ENCODE data around the gene UMAD1. TPM values are rescaled to one million over a fixed set of nuclear protein-coding genes. Genes with fewer than 3 reads are reported as not detected.

The UMAD1 gene
- total and polyA plus RNA-seq, 2 of the 13 experiments (the other 11 are each of a cell fraction or from before 2014, with no cell fraction given), result 16.8 to 17.6 TPM

DNA sequence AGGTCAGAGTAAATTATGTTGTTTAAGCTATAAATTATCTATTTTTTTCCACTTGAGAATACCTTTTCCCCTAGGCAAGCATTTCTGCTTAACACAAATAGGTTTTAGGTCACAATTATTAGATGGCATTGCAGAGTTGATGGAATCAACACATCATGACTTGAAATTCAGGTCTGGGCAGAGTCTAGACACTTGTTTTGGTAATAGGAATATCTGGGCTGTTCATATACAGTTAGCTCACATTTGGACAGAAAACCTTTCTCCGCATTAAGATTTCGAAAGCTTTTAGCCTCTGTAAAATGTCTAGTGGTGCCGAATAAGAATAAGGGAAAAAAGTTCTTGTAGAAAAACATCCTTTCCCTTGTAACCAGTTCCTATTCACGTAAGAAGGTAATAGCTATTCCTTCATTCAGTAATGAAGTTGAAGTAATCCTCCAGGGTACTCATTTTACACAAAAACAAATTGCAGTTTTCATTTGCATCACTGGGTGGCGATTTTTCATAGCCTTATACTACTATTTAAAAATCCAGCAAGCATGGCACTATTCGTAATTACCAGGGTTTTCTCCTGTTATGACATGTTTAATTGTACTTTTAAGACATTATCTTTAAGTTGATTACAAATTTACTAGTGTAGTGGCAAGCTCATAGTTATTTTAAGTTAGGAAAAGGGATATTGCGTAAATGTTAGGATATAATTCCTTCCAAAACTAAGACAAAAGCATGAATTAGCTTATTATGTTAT lies 40.8 kb downstream of the UMAD1 start:
- Histone ChIP-seq H3K27me3 (ENCODE audit: control insufficient read depth in 1 of 2, insufficient read depth in 2 of 2, low read length in 2 of 2) (no peaks in the 10 kb centered on the region), H3K27ac (ENCODE audit: extremely low read length, insufficient read depth, low read length) (no peak overlapping the region), H2AFZ (ENCODE audit: low read length) (no peak overlapping the region), H3K4me1 (ENCODE audit: insufficient read depth, low read length) (no peaks in the 10 kb centered on the region), H4K20me1 (ENCODE audit: insufficient read depth, low read length) (no peaks in the 10 kb centered on the region), H3K9me3 (ENCODE audit: low read length) (no peaks in the 10 kb centered on the region), H3K79me2 (ENCODE audit: insufficient read depth, low read length) (no peaks in the 10 kb centered on the region), H3K4me2 (ENCODE audit: low read depth, low read length) (no peak overlapping the region), H3K4me3 (replicated peaks in 1 of 3; ENCODE audit: insufficient read depth in 1 of 3, low read depth in 2 of 3, low read length in 3 of 3) (no peak overlapping the region), H3K9ac (ENCODE audit: insufficient read depth, low read depth, low read length) (no peak overlapping the region), H3K36me3 (replicated peaks in 1 of 2; ENCODE audit: control insufficient read depth in 1 of 2, insufficient read depth in 2 of 2, low read length in 2 of 2) (peaks cover under 1 to 2% of the 10 kb centered on the region in 2 experiments; a peak in 2 of 5 replicates)
- DNase-seq (ENCODE audit: low spot score) (peak; percentile 50), FAIRE-seq (peak; percentile 46), ATAC-seq (peak; percentile 66)
- intact Hi-C loops (cut with micrococcal nuclease; ENCODE audit: unreplicated experiment) (loop anchor here (1.0 to 5.0 kb wide), 4 partner anchors 80 to 536 kb away; no protein-coding TSS in a partner anchor), in situ Hi-C loops (cut with HindIII; ENCODE audit: extremely low pct_ligation_motif_present, low pct_unique_long_range_greater_than_20kb) (loop anchor here (5.0 kb wide), 1 partner anchor 76 kb away; no protein-coding TSS in a partner anchor)
- BruUV-seq (replicated peaks), result no TSS peak
- POLR2A ChIA-PET, result interaction anchor here (0.7 kb wide), 1 partner anchor 41 kb away, joined by 4 read pairs; the partner anchor contains the start of gene UMAD1
- CTCF ChIA-PET (ENCODE audit: low intra/inter-chr PET ratio, low total read pairs), result interaction anchor here (1.0 to 1.9 kb wide), 3 partner anchors 81 to 409 kb away, joined by 3 to 15 read pairs (median 3); no protein-coding TSS in a partner anchor
- 52% methylated on average over 7 of the region's 7 CpGs for WGBS (ENCODE audit: low lambda C conversion rate)
- TF ChIP-seq ADNP (CRISPR knock-in tag; IDR thresholded peaks at IDR 0.05) (no peak), CBX5 (CRISPR knock-in tag; IDR thresholded peaks at IDR 0.05; ENCODE audit: borderline replicate concordance) (no peak), ATF7-NPFF (CRISPR knock-in tag; IDR thresholded peaks at IDR 0.05; ENCODE audit: low read depth) (no peak), MTA1 (CRISPR knock-in tag; IDR thresholded peaks at IDR 0.05; ENCODE audit: borderline replicate concordance) (no peak), ZNF274 (CRISPR knock-in tag; IDR thresholded peaks at IDR 0.05) (no peak), MAFF (IDR thresholded peaks at IDR 0.05; ENCODE audit: low read depth, low read length) (0 out of 2 replicates have a peak, but pooled peaks have one; percentile 10), XRCC5 (optimal IDR thresholded peaks at IDR 0.05; ENCODE audit: low read length) (no peak), STAG1 (CRISPR knock-in tag; IDR thresholded peaks at IDR 0.05) (peak; percentile 78), ZNF563 (CRISPR knock-in tag; IDR thresholded peaks at IDR 0.05) (no peak), NFKBIZ (CRISPR knock-in tag; IDR thresholded peaks at IDR 0.05) (no peak), ZNF558 (CRISPR knock-in tag; IDR thresholded peaks at IDR 0.05; ENCODE audit: borderline replicate concordance) (no peak), ZNF496 (CRISPR knock-in tag; IDR thresholded peaks at IDR 0.05; ENCODE audit: insufficient replicate concordance) (no peak), KLF6 (CRISPR knock-in tag; IDR thresholded peaks at IDR 0.05) (no peak), ZNF788 (CRISPR knock-in tag; IDR thresholded peaks at IDR 0.05; ENCODE audit: borderline replicate concordance) (no peak), GABPB1 (CRISPR knock-in tag; IDR thresholded peaks at IDR 0.05) (no peak), ARNT2 (CRISPR knock-in tag; IDR thresholded peaks at IDR 0.05; ENCODE audit: low read depth) (no peak), RBFOX2 (IDR thresholded peaks at IDR 0.05; ENCODE audit: low read depth, low read length) (no peak)
- TF ChIP-seq, protein P1, sequence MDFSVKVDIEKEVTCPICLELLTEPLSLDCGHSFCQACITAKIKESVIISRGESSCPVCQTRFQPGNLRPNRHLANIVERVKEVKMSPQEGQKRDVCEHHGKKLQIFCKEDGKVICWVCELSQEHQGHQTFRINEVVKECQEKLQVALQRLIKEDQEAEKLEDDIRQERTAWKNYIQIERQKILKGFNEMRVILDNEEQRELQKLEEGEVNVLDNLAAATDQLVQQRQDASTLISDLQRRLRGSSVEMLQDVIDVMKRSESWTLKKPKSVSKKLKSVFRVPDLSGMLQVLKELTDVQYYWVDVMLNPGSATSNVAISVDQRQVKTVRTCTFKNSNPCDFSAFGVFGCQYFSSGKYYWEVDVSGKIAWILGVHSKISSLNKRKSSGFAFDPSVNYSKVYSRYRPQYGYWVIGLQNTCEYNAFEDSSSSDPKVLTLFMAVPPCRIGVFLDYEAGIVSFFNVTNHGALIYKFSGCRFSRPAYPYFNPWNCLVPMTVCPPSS (IDR thresholded peaks at IDR 0.05), result no peak
